ENCODE measurements around the gene POLDIP3. TPM values are rescaled to one million over a fixed set of nuclear protein-coding genes. Genes with fewer than 3 reads are reported as not detected.

POLDIP3 gene
- total RNA-seq, 1 experiment from 2014 or later = 67.6 TPM

DNA sequence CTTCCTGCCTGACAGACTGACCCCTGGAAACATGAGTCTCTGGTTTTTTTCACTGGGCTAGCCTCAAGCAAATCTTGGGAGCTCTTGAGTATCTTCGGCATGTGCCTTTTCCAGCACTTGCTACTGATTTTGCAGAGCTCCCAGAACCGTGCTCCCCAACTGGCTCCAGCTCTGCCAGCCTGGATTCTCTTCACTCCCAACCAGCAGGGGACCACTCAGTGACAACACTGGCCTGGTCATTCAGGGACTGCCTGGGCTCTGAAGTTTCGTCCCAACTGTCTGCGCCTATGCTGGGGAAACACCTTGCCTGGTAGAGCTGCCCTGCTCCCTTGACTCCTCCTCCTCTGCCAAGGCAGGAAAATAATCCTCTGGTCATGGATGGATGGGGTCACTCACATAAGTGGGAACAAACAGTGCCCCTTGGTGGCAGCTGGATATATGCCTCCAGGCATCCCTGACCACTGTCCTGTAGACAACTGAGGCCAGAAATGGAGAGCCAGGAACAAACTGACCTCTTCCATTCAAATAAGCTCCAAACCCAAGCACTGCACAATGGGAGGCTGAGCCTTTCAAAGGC, 30.2 kb downstream of the POLDIP3 start:
- H3K79me2 ChIP-seq (ENCODE audit: insufficient read depth, low read length) = peaks cover 32% of the 10 kb centered on the region
- no peak overlapping the region for H3K27ac ChIP-seq (ENCODE audit: low read depth, low read length)
- no peak overlapping the region for H3K4me2 ChIP-seq (ENCODE audit: low read length)
- no peak overlapping the region for H3K9ac ChIP-seq (ENCODE audit: low read length)
- ChIA-PET CTCF (no interaction called here), POLR2A (interaction anchor here (1.3 kb wide), 1 partner anchor 30 kb away, joined by 4 read pairs; the partner anchor contains the start of gene POLDIP3), RAD21 (ENCODE audit: low non-redundant PET in 1 of 2, low total read pairs in 2 of 2, uncharacterized antibody in 2 of 2, unreplicated experiment in 2 of 2) (no interaction called here)
- no peaks in the 10 kb centered on the region for H3K9me3 ChIP-seq (ENCODE audit: control insufficient read depth in 1 of 2, insufficient read depth in 1 of 2, low read depth in 1 of 2, low read length in 2 of 2)
- ATAC-seq = no peak
- no peak overlapping the region for H2AFZ ChIP-seq (ENCODE audit: low read depth, low read length, poor library complexity, severe bottlenecking)
- no peaks in the 10 kb centered on the region for H3K9me2 ChIP-seq (ENCODE audit: insufficient read depth)
- no peaks in the 10 kb centered on the region for H4K20me1 ChIP-seq (ENCODE audit: insufficient read depth)
- no peaks in the 10 kb centered on the region for H3K27me3 ChIP-seq (ENCODE audit: insufficient read depth, low read length)
- peaks cover 33 to 51% of the 10 kb centered on the region in 2 experiments; a peak in 3 of 4 replicates for H3K36me3 ChIP-seq (ENCODE audit: control insufficient read depth in 1 of 2, insufficient read depth in 2 of 2, low read length in 2 of 2)
- DNase-seq (ENCODE audit: low read depth, low spot score) = no peak
- TF ChIP-seq, protein P1, sequence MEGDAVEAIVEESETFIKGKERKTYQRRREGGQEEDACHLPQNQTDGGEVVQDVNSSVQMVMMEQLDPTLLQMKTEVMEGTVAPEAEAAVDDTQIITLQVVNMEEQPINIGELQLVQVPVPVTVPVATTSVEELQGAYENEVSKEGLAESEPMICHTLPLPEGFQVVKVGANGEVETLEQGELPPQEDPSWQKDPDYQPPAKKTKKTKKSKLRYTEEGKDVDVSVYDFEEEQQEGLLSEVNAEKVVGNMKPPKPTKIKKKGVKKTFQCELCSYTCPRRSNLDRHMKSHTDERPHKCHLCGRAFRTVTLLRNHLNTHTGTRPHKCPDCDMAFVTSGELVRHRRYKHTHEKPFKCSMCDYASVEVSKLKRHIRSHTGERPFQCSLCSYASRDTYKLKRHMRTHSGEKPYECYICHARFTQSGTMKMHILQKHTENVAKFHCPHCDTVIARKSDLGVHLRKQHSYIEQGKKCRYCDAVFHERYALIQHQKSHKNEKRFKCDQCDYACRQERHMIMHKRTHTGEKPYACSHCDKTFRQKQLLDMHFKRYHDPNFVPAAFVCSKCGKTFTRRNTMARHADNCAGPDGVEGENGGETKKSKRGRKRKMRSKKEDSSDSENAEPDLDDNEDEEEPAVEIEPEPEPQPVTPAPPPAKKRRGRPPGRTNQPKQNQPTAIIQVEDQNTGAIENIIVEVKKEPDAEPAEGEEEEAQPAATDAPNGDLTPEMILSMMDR (IDR thresholded peaks at IDR 0.05 in 2 of 3, conservative IDR thresholded peaks at IDR 0.05 in 1 of 3; ENCODE audit: borderline replicate concordance in 1 of 3, insufficient read depth in 1 of 3, low read depth in 2 of 3, low read length in 2 of 3) = 0 out of 6 replicates have a peak, but pooled peaks of 1 of the 3 experiments have one; percentile 12
- no peak for TF ChIP-seq TCF7L2 (IDR thresholded peaks at IDR 0.05; ENCODE audit: borderline replicate concordance, extremely low read depth, insufficient read depth, insufficient read length)
- intact Hi-C loops (cut with micrococcal nuclease) = no loop called here
- H3K4me3 ChIP-seq (replicated peaks in 1 of 2; ENCODE audit: low read depth in 1 of 2, low read length in 2 of 2) = no peak overlapping the region
- no TSS peak for BruUV-seq (replicated peaks)
- H3K4me1 ChIP-seq (ENCODE audit: control insufficient read depth in 1 of 2, insufficient read depth in 2 of 2, low read length in 2 of 2) = peaks cover 3 to 10% of the 10 kb centered on the region in 2 experiments

DNA sequence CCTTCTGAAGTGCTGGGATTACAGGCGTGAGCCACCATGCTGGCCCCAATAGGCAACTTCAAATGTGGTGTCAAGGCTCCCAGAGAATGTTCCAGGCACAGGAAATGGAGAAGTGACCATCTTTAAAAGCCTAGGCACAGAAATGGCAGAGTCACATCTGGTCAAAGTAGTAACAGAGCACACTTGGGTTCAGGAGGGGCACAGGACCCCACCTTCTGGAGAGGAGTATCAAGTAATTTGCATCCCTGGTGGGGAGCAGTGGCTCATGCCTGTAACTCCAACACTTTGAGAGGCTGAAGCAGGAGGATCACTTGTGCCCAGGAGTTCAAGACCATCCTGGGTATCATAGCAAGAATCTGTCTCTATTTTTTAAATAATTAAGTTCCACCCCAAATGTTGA, 31.7 kb downstream of the POLDIP3 start:
- Histone ChIP-seq H4K20me1 (ENCODE audit: insufficient read depth) (no peaks in the 10 kb centered on the region), H3K27ac (ENCODE audit: low read depth, low read length) (no peak overlapping the region), H3K4me1 (ENCODE audit: control insufficient read depth in 1 of 2, insufficient read depth in 2 of 2, low read length in 2 of 2) (peaks cover 3 to 10% of the 10 kb centered on the region in 2 experiments), H3K36me3 (ENCODE audit: control insufficient read depth in 1 of 2, insufficient read depth in 2 of 2, low read length in 2 of 2) (peaks cover 38 to 54% of the 10 kb centered on the region in 2 experiments; a peak in 3 of 4 replicates), H3K4me3 (replicated peaks in 1 of 2; ENCODE audit: low read depth in 1 of 2, low read length in 2 of 2) (no peak overlapping the region), H2AFZ (ENCODE audit: low read depth, low read length, poor library complexity, severe bottlenecking) (no peak overlapping the region), H3K4me2 (ENCODE audit: low read length) (no peak overlapping the region), H3K9me3 (ENCODE audit: control insufficient read depth in 1 of 2, insufficient read depth in 1 of 2, low read depth in 1 of 2, low read length in 2 of 2) (no peaks in the 10 kb centered on the region), H3K79me2 (ENCODE audit: insufficient read depth, low read length) (peaks cover 39% of the 10 kb centered on the region), H3K9me2 (ENCODE audit: insufficient read depth) (no peaks in the 10 kb centered on the region), H3K9ac (ENCODE audit: low read length) (no peak overlapping the region), H3K27me3 (ENCODE audit: insufficient read depth, low read length) (no peaks in the 10 kb centered on the region)
- intact Hi-C loops (cut with micrococcal nuclease) = no loop called here
- TF ChIP-seq CBX3 (IDR thresholded peaks at IDR 0.05; ENCODE audit: low read depth) (no peak), RAD21 (IDR thresholded peaks at IDR 0.05; ENCODE audit: low read depth) (no peak)
- CTCF ChIA-PET = interaction anchor here (1.0 kb wide), 1 partner anchor 21 kb away, joined by 3 read pairs; no protein-coding TSS in a partner anchor
- RAD21 ChIA-PET (ENCODE audit: low non-redundant PET in 1 of 2, low total read pairs in 2 of 2, uncharacterized antibody in 2 of 2, unreplicated experiment in 2 of 2) = no interaction called here
- ATAC-seq = no peak
- BruUV-seq (replicated peaks) = no TSS peak
- no peak for DNase-seq (ENCODE audit: low read depth, low spot score)
- POLR2A ChIA-PET = interaction anchor here (2.6 kb wide), 1 partner anchor 32 kb away, joined by 16 read pairs; the partner anchor contains the start of gene POLDIP3
